Pulmonary artery endothelial cell (primary cell): ENCODE data around the gene NRG3. TPM values are rescaled to one million over a fixed set of nuclear protein-coding genes. Genes with fewer than 3 reads are reported as not detected.

Source experiments
- DNase-seq: peaks from one replicate; pipeline ENCODE4 v3.0.0-alpha.2; 2011; ENCODE audit warnings: low read depth, low spot score
- total RNA-seq: library from RNA; depleted of rRNA; stranded (reverse); fragments of >200 nt; gene quantifications from 2 replicates; pipeline ENCODE4 v1.2.3, GENCODE V29; 2014

Gene NRG3
- total RNA-seq, 1 donor from 2014 or later: 0.33 TPM

DNA sequence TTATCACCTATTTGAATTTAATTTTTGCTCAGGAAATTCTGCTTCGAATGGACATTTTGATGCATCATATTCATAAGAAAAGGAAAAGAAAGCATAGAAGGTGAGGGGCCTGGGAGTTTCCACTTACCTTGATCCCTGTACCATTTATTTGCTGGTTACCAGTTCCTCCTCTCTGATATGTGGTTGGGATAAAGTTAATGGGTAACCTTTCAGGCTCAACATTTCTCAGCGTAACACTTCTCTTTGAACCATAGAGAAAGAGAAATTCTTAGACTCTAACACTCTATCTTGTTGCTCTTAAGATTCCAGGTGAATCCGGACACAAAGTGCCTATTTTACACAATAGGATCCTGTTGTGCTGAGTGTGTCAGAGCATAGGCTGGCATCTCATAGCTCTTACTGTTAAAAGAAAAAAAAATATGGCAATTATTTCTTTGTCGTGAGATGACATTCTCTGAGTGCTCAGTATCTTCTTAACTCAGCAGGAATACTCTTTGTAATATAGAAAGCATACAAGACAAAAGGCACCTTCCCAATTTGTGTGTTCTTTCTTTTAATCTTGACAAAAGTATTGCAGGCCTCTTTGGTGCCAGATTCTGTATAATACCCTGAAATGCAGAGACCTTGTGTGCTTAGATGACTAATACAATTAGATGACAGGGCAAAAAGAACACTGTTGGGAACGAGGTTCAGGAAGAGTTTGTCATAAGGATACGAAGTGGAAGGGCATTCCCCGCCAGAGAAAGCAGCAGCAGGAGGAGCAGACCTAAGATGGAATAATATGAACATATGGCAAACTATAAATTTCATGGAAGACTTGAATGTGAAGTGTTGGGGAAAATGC lies 689.6 kb downstream of the NRG3 start:
- DNase-seq: no peak

DNA sequence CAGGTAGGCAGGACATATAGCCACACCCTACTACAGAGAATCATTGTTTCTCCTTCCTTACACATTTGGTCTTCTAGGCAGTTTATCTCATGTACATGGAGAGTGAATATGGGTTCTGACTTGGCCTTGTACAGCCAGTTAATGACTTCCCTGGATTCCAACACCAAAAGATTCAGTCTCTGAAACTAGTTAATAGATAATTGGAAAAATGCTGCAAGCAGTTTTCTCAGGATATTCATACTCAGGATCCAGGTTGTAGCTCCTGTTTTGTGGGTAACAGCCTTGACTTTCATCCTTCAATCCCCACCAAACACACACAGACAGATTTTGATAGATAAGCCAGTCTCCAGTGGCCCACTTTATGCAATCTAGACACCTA lies 690.2 kb downstream of the NRG3 start:
- DNase-seq: no peak

DNA sequence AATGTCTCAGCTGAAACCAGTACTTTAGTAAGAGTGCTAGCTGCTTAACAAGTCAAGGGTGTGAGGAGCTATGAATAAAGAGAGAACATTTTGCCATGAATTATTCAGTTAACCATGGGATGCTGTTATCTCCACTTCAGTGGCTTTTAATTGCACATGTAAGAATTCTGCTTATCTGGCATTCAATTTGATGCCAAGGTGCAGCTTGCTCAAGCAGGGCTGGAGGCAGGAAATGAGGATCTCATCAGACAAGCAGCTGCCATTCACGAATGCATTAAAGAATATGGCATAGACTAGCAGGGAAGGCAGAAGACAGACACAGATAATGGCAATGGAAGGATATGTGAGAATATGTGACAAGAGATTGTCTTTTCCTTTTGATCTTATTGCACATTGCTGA lies 697.8 kb downstream of the NRG3 start:
- no peak for DNase-seq

DNA sequence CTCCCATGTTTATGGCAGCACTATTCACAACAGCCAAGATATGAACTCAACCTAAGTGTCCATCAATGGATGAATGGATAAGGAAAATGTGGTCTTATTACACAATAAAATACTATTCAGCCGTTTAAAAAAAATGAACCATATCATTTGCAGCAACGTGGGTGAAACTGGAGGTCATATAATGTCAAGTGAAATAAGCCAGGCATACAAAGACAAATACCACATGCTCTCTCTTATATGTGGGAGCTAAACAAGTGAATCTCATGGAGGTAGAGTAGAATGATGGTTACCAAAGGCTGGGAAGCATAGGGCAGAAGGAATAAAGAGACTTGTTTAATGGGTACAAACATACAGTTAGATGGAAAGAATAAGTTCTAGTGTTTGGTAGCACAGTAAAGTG lies 699.1 kb downstream of the NRG3 start:
- no peak for DNase-seq

DNA sequence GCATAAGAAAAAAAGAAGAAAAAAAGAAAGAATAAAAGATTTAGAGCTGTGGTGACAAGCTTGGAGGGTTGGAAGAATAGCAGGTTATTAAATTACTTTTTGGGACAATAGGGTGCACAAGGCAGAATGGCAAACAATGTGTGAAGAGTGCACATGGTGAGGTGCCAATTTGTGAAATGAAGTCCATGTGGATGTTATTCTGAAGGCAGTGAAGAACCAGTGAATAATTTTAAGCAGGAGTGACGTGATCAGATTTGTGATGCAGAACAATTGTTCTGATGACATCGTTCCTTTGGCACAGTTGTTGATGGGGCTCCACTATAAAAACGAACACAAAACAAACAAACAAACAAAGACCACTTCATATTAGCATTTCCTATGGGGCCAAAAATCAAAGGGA lies 700.3 kb downstream of the NRG3 start:
- no peak for DNase-seq

DNA sequence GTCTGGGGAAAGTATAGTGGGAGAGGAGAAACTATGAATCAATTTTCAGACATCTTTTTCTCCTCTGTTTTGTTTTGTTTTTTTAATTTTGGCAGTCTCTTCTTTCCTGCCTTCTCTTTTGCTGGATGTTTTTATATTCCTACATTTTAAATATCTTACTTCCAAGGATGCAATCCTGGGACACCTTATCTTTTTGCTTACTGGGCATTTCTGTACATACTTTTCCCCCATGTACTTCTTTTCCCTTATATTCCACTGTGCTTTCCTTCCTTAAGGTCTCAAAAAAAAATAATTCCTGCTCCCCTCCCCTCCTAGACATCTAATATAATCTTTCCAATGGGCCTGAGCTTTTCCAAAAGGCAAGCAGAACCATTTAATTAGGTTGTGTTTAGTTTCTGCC lies 701.1 kb downstream of the NRG3 start:
- DNase-seq: no peak

DNA sequence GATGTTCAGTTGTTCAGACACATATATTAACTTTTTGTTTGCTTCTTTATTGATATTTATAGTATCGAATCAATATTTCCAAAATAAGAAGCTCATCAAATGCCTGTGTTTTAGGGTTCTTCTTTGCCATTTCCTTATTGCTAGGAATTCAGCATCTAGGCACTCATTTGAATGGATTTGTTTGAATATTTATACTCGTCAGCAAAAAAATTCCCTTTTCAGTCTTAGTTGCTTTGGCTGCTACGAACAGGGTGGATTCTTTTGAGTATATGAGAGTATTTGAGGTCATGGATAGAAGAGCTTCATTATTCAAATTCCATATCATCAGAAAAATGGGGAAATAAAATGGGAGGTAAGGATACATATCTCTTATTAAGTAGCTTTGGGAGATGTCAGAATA lies 706.9 kb downstream of the NRG3 start:
- no peak for DNase-seq

DNA sequence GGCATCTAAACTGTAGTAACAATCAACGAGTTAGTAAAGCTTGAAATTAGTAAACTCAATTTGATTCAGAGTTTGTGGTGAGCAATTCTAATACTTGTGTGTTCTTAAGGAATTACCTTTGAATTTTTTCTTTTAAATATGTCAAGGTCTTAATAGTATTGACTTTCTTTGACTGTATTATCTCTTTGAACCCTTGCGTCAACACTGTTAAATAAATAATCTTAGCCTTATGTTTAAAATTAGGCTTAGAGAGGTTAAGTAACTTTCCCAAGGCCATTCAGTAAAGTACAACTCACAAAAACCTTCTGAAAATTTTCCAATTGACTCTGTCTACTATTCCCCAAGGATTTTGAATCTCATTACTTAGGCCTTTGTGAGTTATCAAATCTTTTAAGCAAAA lies 716.4 kb downstream of the NRG3 start:
- no peak for DNase-seq

DNA sequence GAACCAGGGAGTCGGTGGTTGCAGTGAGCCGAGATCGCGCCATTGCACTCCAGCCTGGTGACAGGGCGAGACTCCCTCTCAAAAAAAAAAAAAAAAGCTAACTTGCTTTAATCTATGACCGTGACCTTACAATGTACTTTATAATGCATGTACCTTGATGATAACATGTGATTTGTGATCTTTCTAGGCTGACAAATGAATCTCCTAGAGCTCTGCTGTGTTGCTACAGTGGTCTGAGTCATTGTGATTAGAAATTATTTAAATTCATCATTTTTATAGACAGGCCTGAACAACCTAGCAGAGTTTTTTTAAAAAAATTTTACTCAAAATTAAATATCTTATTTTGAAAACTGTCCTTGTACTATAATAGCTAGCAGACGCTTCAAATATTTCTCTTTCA lies 722.8 kb downstream of the NRG3 start:
- DNase-seq: no peak

DNA sequence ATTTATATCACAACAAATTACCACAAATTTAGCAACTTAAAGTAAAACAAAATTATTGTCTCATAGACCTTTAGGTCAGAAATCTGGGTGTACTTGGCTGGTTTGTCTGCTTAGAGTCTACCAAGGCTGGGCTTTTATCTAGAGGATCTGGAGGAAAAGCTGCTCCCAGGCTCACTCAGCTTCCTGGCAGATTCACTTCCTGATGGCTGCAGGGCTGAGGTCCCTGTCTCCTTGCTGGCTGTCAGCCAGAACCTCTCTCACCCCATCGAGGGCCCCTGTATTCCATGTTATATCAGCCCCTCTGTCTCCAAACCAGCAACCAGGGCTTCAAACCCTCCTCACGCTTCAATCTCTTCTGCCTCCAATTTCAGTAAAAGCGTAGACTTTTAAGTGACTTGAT lies 734.9 kb downstream of the NRG3 start:
- DNase-seq: no peak

DNA sequence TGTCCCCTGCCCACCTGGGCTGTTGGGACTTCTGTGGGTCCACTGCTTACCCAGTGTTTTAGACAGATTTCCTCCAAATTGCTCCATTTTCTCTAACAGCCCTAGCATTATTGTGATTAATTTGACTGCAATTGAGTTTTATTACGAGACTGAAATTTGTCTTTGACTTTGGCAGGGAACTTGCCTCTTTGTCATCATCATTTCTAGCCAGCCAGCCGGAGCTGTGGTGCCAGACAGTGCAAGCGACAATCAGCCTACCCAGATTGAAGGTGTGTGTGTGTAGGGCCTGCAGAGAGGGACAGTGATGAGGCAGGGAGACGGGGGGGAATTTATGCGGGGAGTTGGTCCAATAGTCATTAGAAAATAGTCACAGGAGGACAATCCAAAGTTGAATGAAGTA lies 743.0 kb downstream of the NRG3 start:
- no peak for DNase-seq

DNA sequence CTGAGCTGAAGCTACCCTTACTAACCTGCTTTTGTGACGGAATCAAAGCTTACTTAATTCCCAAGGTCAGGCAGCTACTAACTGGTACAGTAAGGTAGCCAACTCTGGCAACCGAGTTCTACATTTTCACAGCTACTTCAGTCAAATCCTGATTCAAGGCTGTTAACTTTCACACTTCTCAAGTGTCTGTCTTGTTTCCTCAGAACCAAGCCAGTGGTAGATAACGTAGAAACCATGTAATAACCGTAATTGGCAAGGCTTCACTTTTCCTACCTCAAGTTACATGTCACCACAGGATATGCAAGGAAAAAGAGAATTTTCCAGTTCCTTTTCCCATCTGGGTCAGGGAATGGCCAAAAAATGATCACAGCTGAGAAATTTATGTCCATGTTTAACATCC lies 746.7 kb downstream of the NRG3 start:
- DNase-seq: no peak

DNA sequence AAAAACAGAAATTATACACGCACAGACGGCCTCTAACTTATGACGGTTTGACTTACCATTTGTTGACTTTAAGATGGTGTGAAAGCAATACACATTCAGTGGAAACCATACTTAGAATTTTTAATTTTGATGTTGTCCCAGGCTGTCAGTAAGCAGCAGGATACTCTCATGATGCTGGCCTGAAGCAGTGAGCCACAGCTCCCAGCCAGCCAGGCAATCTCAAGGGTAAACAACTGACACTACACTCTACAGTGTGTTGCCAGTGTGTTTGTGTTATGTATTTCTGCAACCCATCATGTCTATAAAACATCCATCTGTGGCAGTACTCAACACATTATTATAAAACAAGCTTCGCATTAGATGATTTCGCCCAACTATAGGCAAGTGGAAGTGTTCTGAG lies 747.5 kb downstream of the NRG3 start:
- no peak for DNase-seq

DNA sequence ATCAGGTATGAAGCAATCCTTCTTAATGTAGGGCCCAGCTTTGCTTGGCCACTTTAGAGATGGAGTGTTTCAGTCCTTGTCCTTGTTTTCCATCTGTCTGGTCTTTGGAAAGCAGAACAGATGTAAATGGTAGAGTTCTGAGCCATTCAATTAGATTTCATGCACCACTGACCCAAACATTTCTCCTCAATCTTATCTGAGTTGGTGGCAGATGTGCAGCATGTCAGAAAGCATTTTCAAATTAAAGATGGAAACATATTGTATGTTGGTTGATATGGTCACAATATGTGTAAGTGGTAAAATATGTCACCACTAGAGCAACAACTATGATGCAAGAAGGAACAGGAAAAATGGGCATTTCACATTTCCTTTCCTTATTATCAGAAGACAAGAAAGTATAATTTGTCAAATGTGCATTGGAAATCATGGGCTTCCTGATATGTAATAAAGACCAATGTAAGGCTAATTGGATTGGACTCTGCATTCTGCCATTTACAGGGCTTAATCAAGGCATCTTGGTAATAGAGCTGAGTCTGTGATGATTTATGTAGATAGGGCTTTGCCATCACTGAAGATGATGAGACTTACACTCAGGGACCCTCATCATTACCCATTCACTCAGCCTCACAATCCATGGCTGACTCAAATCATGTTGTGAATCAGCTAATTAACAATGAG lies 750.7 kb downstream of the NRG3 start:
- DNase-seq: no peak

DNA sequence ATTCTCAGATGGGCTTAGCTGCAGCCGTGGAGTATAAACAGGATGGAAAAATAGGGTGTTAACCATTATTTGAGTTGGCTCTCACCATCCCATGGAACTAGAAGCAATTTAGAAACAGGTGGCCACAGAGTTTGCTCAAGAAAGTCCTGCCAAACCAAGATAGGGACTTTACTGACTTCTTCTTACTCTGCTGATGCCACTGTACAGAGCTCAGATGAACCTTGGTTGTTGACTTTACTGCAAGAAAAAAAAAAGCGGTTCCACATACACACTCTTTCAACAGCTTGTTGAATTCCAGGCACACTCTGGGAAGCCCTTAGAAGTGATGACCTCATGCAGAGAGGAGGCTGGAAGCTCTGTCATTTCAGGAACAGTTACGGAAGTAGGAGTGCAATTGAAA lies 753.4 kb downstream of the NRG3 start:
- DNase-seq: no peak

DNA sequence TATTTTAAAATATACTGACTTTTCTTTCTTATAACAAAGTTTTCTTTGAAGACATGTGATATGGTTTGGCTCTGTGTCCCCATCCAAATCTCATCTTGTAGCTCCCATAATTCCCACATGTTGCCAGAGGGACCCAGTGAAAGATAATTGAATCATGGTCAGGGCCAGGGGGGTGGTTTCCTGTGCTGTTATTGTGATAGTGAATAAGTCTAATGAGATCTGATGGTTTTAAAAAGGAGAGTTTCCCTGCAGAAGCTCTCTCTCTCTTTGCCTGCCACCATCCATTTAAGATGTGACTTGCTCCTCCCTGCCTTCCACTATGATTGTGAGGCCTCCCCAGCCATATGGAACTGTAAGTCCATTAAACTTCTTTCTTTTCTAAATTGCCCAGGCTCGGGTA lies 768.1 kb downstream of the NRG3 start:
- DNase-seq: no peak

DNA sequence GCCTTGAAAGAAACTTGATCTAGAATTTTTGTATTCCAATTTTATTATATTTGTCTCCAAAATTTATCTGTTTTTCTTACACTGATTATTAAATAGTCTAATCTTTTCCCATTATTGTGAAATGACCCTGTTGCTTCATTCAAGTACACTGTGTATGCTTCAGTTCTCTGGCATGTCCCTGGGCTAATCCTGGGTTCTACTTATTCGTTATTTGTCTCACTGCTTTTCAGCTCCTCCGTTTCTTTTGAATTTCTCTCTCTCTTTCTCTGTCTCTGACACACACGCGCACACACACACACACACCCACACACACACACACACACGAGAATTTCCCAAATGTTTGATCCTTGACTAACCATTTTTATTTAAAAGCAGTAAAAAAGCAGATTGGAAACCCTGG lies 768.6 kb downstream of the NRG3 start:
- no peak for DNase-seq

DNA sequence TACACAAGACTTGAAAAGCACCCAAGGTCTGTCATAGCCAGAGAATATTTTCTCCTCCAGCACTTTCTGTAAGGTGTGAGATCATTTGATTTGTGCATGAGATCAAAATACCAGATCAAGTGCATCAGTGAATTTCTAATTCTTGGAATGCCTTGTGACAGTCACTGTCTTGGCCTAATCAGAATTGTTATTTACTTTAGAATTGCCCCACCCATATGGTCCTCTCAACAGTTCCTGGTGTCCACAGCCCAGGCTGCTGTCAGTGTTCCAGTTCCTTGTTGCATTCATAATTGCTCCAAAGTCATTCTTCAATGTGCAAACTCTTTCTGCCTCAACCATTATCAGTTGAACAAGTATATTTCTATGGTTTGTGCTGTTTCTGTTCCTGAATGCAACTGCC lies 770.2 kb downstream of the NRG3 start:
- no peak for DNase-seq

DNA sequence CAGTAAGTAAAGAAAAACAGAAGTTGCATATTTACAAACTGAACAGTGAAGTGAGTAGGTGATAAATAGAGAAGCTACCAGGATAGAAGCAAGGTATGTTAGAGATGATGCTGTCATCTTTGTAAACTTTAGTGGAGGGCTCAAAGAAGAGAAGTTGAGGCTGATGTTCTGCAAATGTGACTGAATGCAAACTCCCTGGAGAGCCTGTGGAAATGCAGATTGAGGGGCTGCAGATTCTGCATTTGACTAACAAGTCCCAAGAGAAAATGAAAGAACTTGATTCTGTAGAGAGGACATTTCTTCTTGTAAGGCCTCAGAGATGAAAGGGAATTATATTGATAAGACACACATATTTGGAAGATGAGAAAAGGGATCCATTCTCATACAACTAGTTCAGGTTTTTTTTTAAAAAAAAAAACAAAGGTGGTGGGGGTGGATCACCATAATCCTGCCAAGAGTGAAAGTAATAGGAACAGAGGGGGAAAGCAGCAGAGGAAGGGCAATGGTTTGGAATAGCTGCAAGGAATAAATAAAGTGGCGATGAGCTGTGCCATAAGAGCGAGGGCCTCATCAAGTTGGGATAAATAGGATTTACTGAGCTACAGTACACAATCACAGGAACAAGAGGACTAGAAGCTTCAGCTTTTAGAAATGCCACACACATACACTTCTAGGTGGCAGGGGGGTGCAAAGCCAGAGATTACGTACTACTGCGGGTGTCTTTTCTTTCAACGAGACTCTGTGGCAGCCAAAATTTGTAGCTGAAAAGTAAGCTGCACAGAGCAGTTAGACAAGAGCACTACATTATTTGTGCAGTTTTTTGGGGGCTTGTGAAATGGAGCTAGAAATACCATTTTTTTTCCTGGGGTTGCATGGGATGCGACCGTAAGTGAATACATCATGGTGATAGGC lies 778.5 kb downstream of the NRG3 start:
- DNase-seq: no peak

DNA sequence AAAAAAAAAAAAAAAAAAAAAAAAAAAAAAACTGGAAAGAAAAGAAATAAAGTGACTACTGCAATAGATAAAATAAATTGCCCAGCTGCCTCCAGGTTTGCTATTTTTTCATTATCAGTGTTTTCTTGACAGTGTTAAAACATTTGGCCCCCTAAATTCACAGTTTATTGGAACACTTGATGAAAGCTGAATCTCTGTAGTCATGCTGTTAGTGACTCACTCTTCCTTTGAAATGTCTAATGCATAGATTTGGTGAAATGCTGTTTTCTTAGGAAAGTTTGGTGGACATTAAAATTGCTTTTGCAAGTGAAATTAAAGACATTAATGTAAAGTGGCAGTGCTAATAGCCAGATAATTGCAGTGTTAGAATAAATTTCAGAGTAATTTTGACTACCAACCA lies 785.2 kb downstream of the NRG3 start:
- no peak for DNase-seq

DNA sequence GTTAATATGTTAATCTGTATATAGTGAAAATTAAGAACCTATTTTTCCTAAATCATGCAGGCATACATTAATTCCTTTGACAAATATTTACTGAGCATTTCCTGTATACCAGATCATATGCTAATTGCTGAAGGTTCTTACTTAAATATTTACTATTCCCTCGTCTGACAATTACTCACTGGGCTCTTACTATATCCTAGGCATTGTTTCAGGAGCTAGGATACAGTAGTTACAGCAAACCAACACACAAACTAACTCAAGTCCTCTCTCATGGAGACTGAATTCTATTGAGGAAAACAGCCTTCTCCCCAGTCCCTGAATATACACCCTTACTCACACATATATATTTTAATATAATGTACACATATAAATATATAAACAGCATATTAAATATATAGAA lies 786.0 kb downstream of the NRG3 start:
- DNase-seq: no peak

DNA sequence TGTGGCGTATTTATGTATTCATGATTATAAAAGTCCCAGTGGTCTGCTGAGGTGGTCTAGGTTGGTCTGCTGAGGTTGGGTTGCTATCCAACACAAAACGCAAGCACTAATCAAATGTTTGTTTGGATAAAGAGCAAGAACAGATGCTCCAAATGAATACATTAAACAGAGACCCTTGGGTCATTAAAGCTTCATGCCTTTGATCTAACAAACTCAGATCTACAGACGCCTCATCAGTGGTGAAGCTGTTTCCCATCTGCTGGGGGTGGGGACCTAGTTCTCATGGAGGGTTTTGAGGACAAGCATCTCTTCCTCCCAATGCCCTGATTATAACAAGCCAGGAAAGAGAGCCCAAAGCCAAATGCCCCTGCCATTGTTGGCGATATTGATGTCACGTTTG lies 786.7 kb downstream of the NRG3 start:
- DNase-seq: no peak
